B cell (primary cell): ENCODE data around the gene RPL7L1. TPM values are rescaled to one million over a fixed set of nuclear protein-coding genes. Genes with fewer than 3 reads are reported as not detected.
A peak's percentile ranks its signal among the peaks of the same experiment; 100 is the strongest.

Experiments used
- ATAC-seq: fragments of 200-7000 bp; cut with Tn5 transposase; one replicate; pipeline ENCODE4 v1.10.0; 2021; ENCODE audit warnings: low read depth, mild to moderate bottlenecking, moderate number of reproducible peaks, moderate library complexity
- CTCF ChIA-PET: fragments of 350-600 bp; sonication (Branson Sonifier 250); formaldehyde crosslinking; loops from one replicate; lab custom pipeline; 2021; ENCODE audit warnings: antibody characterized with exemption, inconsistent platforms; lab: Charles Lee
- POLR2A ChIA-PET: fragments of 350-600 bp; sonication (Branson Sonifier 250); formaldehyde crosslinking; loops from one replicate; lab custom pipeline; 2021; ENCODE audit warnings: antibody characterized with exemption; lab: Charles Lee
- DNase-seq: peaks from one replicate; pipeline ENCODE4 v3.0.0; 2013
- H2AFZ ChIP-seq: 2 replicates; pipeline ENCODE4 v1.6.1; 2012; ENCODE audit warnings: mild to moderate bottlenecking, low read depth, low read length; ENCODE audit not compliant: insufficient read depth, poor library complexity, severe bottlenecking
- H3K27ac ChIP-seq, 2 donors: 1 replicate in 1 of 2; 2 replicates in 1 of 2; pipeline ENCODE4 v1.5.1; 2012 to 2013; ENCODE audit warnings: low read length in 2 of 2, mild to moderate bottlenecking in 2 of 2, moderate library complexity in 1 of 2
- H3K27me3 ChIP-seq, 4 experiments: fragments of 200-600 bp in 1 of 4; sonication (generic) in 1 of 4; replicated peaks in 1 of 4; 1 replicate in 2 of 4; 2 replicates in 2 of 4; pipeline versions ENCODE4 v1.6.1 to v1.7.0; 2013 to 2016; ENCODE audit warnings: low read length in 3 of 4, mild to moderate bottlenecking in 2 of 4, mixed read lengths in 1 of 4, moderate library complexity in 1 of 4; ENCODE audit not compliant: insufficient read depth in 4 of 4, control insufficient read depth in 3 of 4; ENCODE audit errors: control extremely low read depth in 1 of 4
- H3K36me3 ChIP-seq, 2 experiments: replicated peaks in 1 of 2; 1 replicate in 1 of 2; 2 replicates in 1 of 2; pipeline versions ENCODE4 v1.6.1 to v1.7.1; 2013; ENCODE audit warnings: low read length in 1 of 2; ENCODE audit not compliant: insufficient read depth in 2 of 2, control insufficient read depth in 1 of 2; ENCODE audit errors: control extremely low read depth in 1 of 2, extremely low read depth in 1 of 2
- H3K4me1 ChIP-seq, 2 donors: fragments of 200-600 bp in 1 of 2; sonication (generic) in 1 of 2; 1 replicate in 1 of 2; 2 replicates in 1 of 2; pipeline versions ENCODE4 v1.5.1 to v1.6.1; 2013 to 2017; ENCODE audit warnings: low read length in 2 of 2; ENCODE audit not compliant: control insufficient read depth in 2 of 2, insufficient read depth in 2 of 2
- H3K4me2 ChIP-seq: replicated peaks from 2 replicates; pipeline ENCODE3; 2012; ENCODE audit warnings: mild to moderate bottlenecking, low read depth, low read length; ENCODE audit not compliant: poor library complexity, severe bottlenecking
- H3K4me3 ChIP-seq, 5 experiments: fragments of 200-600 bp in 1 of 5; sonication (generic) in 1 of 5; 1 replicate in 3 of 5; 2 replicates in 2 of 5; pipeline versions ENCODE4 v1.5.1 to v1.7.0; 2011 to 2016; ENCODE audit warnings: low read length in 4 of 5, mild to moderate bottlenecking in 4 of 5, low read depth in 2 of 5, control low read depth in 1 of 5, moderate library complexity in 1 of 5; ENCODE audit not compliant: insufficient read depth in 1 of 5; ENCODE audit errors: control extremely low read depth in 1 of 5, extremely low read depth in 1 of 5
- H3K79me2 ChIP-seq: fragments of 200-600 bp; sonication (generic); one replicate; pipeline ENCODE4 v1.6.0; 2016; ENCODE audit warnings: low read length; ENCODE audit not compliant: control insufficient read depth, insufficient read depth
- H3K9ac ChIP-seq: fragments of 200-600 bp; sonication (generic); 2 replicates; pipeline ENCODE4 v1.6.1; 2017; ENCODE audit warnings: mild to moderate bottlenecking, low read length, moderate library complexity
- H3K9me3 ChIP-seq, 3 donors: one replicate each; pipeline versions ENCODE4 v1.6.1 to v1.7.1; 2013; ENCODE audit warnings: low read length in 2 of 3; ENCODE audit not compliant: control insufficient read depth in 2 of 3, insufficient read depth in 1 of 3; ENCODE audit errors: control extremely low read depth in 1 of 3
- H4K20me1 ChIP-seq: 2 replicates; pipeline ENCODE4 v1.6.0; 2012; ENCODE audit warnings: mild to moderate bottlenecking, low read length; ENCODE audit not compliant: insufficient read depth, control insufficient read depth, poor library complexity, severe bottlenecking
- H3K27ac Mint-ChIP-seq: one replicate; pipeline ENCODE4 v1.8.0; 2021; ENCODE audit warnings: mixed read lengths
- H3K27me3 Mint-ChIP-seq: one replicate; pipeline ENCODE4 v1.8.0; 2021; ENCODE audit warnings: mixed read lengths
- H3K4me1 Mint-ChIP-seq: one replicate; pipeline ENCODE4 v1.8.0; 2021; ENCODE audit warnings: mixed read lengths
- H3K4me3 Mint-ChIP-seq: one replicate; pipeline ENCODE4 v1.8.0; 2021; ENCODE audit warnings: mixed read lengths
- H3K9me3 Mint-ChIP-seq: one replicate; pipeline ENCODE4 v1.8.0; 2022; ENCODE audit warnings: mixed read lengths; ENCODE audit not compliant: insufficient read depth
- EZH2 ChIP-seq: IDR thresholded peaks from 2 replicates; pipeline ENCODE4 v1.6.1; 2012; ENCODE audit warnings: borderline replicate concordance, low read depth, mild to moderate bottlenecking, moderate library complexity, low read length; ENCODE audit not compliant: insufficient read depth, poor library complexity, severe bottlenecking
- WGBS: methylation state at CpG from one replicate; pipeline ENCODE4 v1.1.5; 2013; ENCODE audit warnings: missing lambda C conversion rate; ENCODE audit not compliant: insufficient coverage; 5-methylcytosine and 5-hydroxymethylcytosine counted together
- intact Hi-C: fragments of 100-400 bp; cut with micrococcal nuclease; formaldehyde crosslinking; loops from one replicate; pipeline ENCODE4 v1.10.0; 2022
- polyA plus RNA-seq: library from polyadenylated mRNA; depleted of rRNA; stranded (reverse); fragments of >200 nt; gene quantifications from 2 replicates; pipeline ENCODE4 v1.2.3, GENCODE V29; 2012
- total RNA-seq, 2 donors: library from RNA; stranded (reverse); fragments of 120-200 nt in 1 of 2; gene quantifications; 1 replicate in 1 of 2; 2 replicates in 1 of 2; pipeline versions ENCODE4 v1.2.3 to v1.2.4, GENCODE V29; 2013 to 2022
- TF ChIP-seq, protein P1 (sequence below): fragments of 200-600 bp; IDR thresholded peaks from one replicate; pipeline ENCODE4 v1.8.0; 2022; ENCODE audit warnings: antibody characterized with exemption, mild to moderate bottlenecking

RPL7L1 gene
- total and polyA plus RNA-seq, 2 donors (not counting 1 experiment from before 2014, with no cell fraction given) = 14.5 to 100 TPM

DNA sequence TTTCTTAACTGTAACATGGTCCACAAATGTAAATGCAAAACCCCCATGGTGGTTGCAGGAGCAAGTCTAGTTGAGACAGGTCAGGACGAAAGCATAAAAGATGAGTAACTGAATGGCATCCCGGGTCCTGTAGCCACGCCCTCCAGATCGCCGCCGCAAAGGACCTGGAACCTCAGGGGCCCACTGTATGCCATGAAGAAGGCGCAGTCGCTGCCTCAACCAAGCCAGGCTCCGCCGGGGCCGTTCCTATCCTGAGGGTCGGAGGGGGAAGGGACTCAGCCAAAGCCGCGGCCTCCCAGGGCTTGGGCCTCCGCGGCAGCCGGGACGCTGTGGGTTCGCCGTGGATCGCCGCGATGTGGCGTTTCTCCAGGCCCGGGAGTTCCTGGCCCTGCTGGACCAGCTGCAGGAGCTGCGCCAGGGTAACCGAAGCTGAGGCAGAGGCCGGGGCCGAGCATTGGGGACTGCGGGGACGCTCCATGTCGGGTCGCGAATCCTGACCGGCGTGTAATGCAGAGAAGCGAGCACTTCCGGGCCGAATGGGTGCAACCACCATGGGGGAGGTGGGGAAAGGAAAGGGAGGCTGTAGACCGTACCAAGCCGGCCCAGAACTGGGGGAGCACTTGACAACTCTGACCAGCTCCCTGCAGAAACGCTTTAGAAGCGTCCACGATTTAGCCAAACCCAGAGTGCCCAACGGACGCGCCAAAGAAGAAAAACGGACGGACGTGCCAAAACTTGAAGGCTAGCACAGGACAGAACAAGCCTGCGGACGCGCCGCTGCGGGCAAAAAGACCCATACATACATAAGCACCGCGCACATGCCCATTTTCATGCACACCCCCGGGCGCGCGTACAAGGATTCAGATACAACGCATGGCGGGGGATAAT, 11.1 kb downstream of the RPL7L1 start:
- H3K4me1 Mint-ChIP-seq = peaks cover 38% of the 10 kb centered on the region
- Histone ChIP-seq H3K4me2 (peak overlapping the region; percentile 86), H3K79me2 (peaks cover 8% of the 10 kb centered on the region), H3K27me3 (no peaks in the 10 kb centered on the region), H2AFZ (peak overlapping the region; percentile 92), H3K4me3 (peak overlapping the region; percentile 76 to 94 (median 87)), H3K9me3 (no peaks in the 10 kb centered on the region), H3K4me1 (peaks cover 26 to 33% of the 10 kb centered on the region in 2 donors), H3K36me3 (peaks cover 2 to 8% of the 10 kb centered on the region in 2 experiments), H4K20me1 (no peaks in the 10 kb centered on the region), H3K27ac (peak overlapping the region; percentile 77 to 89), H3K9ac (peak overlapping the region; percentile 97)
- H3K27ac Mint-ChIP-seq = peak overlapping the region; percentile 92
- POLR2A ChIA-PET = interaction anchor here (0.6 to 3.2 kb wide), 12 partner anchors 11 to 1380 kb away, joined by 3 to 26 read pairs (median 4); partner anchors contain the start of genes BICRAL, CNPY3, RPL7L1 and TBCC
- H3K27me3 Mint-ChIP-seq = no peaks in the 10 kb centered on the region
- H3K4me3 Mint-ChIP-seq = peak overlapping the region; percentile 92
- 2% methylated on average over 62 of the region's 63 CpGs for WGBS
- H3K9me3 Mint-ChIP-seq = no peaks in the 10 kb centered on the region
- DNase-seq (peak; percentile 93), ATAC-seq (peak; percentile 98)
- CTCF ChIA-PET = interaction anchor here (0.7 to 5.5 kb wide), 7 partner anchors 10 to 1188 kb away, joined by 3 to 35 read pairs (median 5); partner anchors contain the start of genes CNPY3 and RPL7L1
- no peak for TF ChIP-seq EZH2
- TF ChIP-seq, protein P1, sequence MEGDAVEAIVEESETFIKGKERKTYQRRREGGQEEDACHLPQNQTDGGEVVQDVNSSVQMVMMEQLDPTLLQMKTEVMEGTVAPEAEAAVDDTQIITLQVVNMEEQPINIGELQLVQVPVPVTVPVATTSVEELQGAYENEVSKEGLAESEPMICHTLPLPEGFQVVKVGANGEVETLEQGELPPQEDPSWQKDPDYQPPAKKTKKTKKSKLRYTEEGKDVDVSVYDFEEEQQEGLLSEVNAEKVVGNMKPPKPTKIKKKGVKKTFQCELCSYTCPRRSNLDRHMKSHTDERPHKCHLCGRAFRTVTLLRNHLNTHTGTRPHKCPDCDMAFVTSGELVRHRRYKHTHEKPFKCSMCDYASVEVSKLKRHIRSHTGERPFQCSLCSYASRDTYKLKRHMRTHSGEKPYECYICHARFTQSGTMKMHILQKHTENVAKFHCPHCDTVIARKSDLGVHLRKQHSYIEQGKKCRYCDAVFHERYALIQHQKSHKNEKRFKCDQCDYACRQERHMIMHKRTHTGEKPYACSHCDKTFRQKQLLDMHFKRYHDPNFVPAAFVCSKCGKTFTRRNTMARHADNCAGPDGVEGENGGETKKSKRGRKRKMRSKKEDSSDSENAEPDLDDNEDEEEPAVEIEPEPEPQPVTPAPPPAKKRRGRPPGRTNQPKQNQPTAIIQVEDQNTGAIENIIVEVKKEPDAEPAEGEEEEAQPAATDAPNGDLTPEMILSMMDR = no peak
- intact Hi-C loops = loop anchor here (1.0 to 5.0 kb wide), 7 partner anchors 9 to 328 kb away; partner anchors contain the start of genes CNPY3, KLC4, MRPL2 and RPL7L1
